Esophagus muscularis mucosa (tissue), 4 donors: ENCODE results near the gene WWOX. TPM values are rescaled to one million over a fixed set of nuclear protein-coding genes. Genes with fewer than 3 reads are reported as not detected.

Experiments used
- DNase-seq: peaks from one replicate; pipeline ENCODE4 v3.0.0-alpha.2; 2017; ENCODE audit errors: extremely low spot score
- H3K27ac ChIP-seq, 4 donors: fragments of 200-600 bp; sonication (generic); replicated peaks in 1 of 4; 1 replicate in 3 of 4; 2 replicates in 1 of 4; pipeline ENCODE4 v1.5.1; 2016 to 2019; ENCODE audit warnings: mild to moderate bottlenecking in 1 of 4
- H3K27me3 ChIP-seq, 4 donors: fragments of 200-600 bp; sonication (generic); one replicate each; pipeline versions ENCODE4 v1.5.1 to v1.6.0; 2016 to 2019
- H3K36me3 ChIP-seq, 4 donors: fragments of 200-600 bp; sonication (generic); one replicate each; pipeline ENCODE4 v1.5.1; 2016 to 2019
- H3K4me1 ChIP-seq, 4 donors: fragments of 200-600 bp; sonication (generic); one replicate each; pipeline ENCODE4 v1.5.1; 2016 to 2019
- H3K4me3 ChIP-seq, 4 donors: fragments of 200-600 bp; sonication (generic); 1 replicate in 2 of 4; 2 replicates in 2 of 4; pipeline ENCODE4 v1.5.1; 2016 to 2019; ENCODE audit warnings: mild to moderate bottlenecking in 4 of 4, moderate library complexity in 1 of 4
- H3K9me3 ChIP-seq, 4 donors: fragments of 200-600 bp; sonication (generic); 1 replicate in 3 of 4; 2 replicates in 1 of 4; pipeline ENCODE4 v1.5.1; 2016 to 2019
- CTCF ChIP-seq, 3 experiments: fragments of 200-600 bp in 2 of 3; fragments of 450-650 bp in 1 of 3; sonication (generic) in 2 of 3; IDR thresholded peaks; one replicate each; pipeline ENCODE4 v1.5.1; 2017 to 2019; ENCODE audit warnings: antibody characterized with exemption in 3 of 3, mild to moderate bottlenecking in 2 of 3, moderate library complexity in 1 of 3
- EP300 ChIP-seq: sonication (generic); formaldehyde crosslinking; IDR thresholded peaks from one replicate; pipeline ENCODE4 v1.6.1; 2017; ENCODE audit warnings: antibody characterized with exemption
- POLR2A ChIP-seq: fragments of 450-650 bp; IDR thresholded peaks from one replicate; pipeline ENCODE4 v1.6.1; 2017; ENCODE audit warnings: antibody characterized with exemption, moderate library complexity, mild to moderate bottlenecking, low read depth
- POLR2AphosphoS5 ChIP-seq, 2 donors: sonication (generic); formaldehyde crosslinking; IDR thresholded peaks; one replicate each; pipeline ENCODE4 v1.6.1; 2017; ENCODE audit warnings: antibody characterized with exemption in 2 of 2
- WGBS: methylation state at CpG from one replicate; pipeline ENCODE4 v1.1.5; 2018; 5-methylcytosine and 5-hydroxymethylcytosine counted together
- intact Hi-C: fragments of 100-400 bp; cut with DNase I; formaldehyde crosslinking; loops from one replicate; pipeline ENCODE4 v1.15.1; 2023
- total RNA-seq, 4 donors: library from RNA; depleted of rRNA; stranded (reverse); fragments of >200 nt; gene quantifications; one replicate each; pipeline versions ENCODE4 v1.1.0 to v1.2.1, GENCODE V29; 2016

WWOX gene
- total RNA-seq, 4 donors from 2014 or later, result 14.4 to 27.8 (median 15.4) TPM

- Histone ChIP-seq H3K4me1 (peaks cover 10 to 26% (median 20%) of the 10 kb centered on the region in 4 donors), H3K27ac (no peak overlapping the region), H3K36me3 (no peaks in the 10 kb centered on the region), H3K9me3 (no peaks in the 10 kb centered on the region), H3K4me3 (no peak overlapping the region), H3K27me3 (no peaks in the 10 kb centered on the region)
- WGBS, result 96% methylated on average over 5 of the region's 5 CpGs
- TF ChIP-seq EP300 (no peak), POLR2A (no peak), POLR2AphosphoS5 (IDR thresholded peaks at IDR 0.05) (no peak), CTCF (IDR thresholded peaks at IDR 0.05) (no peak)
- DNase-seq, result no peak
- intact Hi-C loops, result no loop called here
These were observed 2.7 kb downstream of the WWOX start for GRCh38 chr16:78102122-78102660.

GRCh38 chr16:78102865-78103264 is 3.4 kb downstream of the WWOX start:
- intact Hi-C loops, result no loop called here
- no peak overlapping the region for H3K4me3 ChIP-seq
- H3K27ac ChIP-seq, result no peak overlapping the region
- no peak for TF ChIP-seq CTCF (IDR thresholded peaks at IDR 0.05)
- no peak for TF ChIP-seq EP300
- no peak for TF ChIP-seq POLR2A
- TF ChIP-seq POLR2AphosphoS5 (IDR thresholded peaks at IDR 0.05), result no peak
- no peak for DNase-seq
- H3K27me3 ChIP-seq, result no peaks in the 10 kb centered on the region
- H3K36me3 ChIP-seq, result no peaks in the 10 kb centered on the region
- H3K4me1 ChIP-seq, result peaks cover 10 to 26% (median 20%) of the 10 kb centered on the region in 4 donors
- no peaks in the 10 kb centered on the region for H3K9me3 ChIP-seq
- 84% methylated on average over 11 of the region's 11 CpGs for WGBS

- 90% methylated on average over 4 of the region's 4 CpGs for WGBS
These were observed 6.1 kb downstream of the WWOX start for GRCh38 chr16:78105517-78105916.

GRCh38 chr16:78106686-78107085 is 7.2 kb downstream of the WWOX start:
- H3K9me3 ChIP-seq, result no peaks in the 10 kb centered on the region
- no peak overlapping the region for H3K27ac ChIP-seq
- DNase-seq, result no peak
- WGBS, result 75% methylated on average over 5 of the region's 8 CpGs
- H3K4me1 ChIP-seq, result peaks cover 0 to 7% (median 3%) of the 10 kb centered on the region in 4 donors
- intact Hi-C loops, result no loop called here
- peaks cover 4 to 30% (median 17%) of the 10 kb centered on the region in 4 donors for H3K36me3 ChIP-seq
- H3K4me3 ChIP-seq, result no peak overlapping the region
- TF ChIP-seq EP300, result no peak
- TF ChIP-seq POLR2A, result no peak
- TF ChIP-seq POLR2AphosphoS5 (IDR thresholded peaks at IDR 0.05), result no peak
- no peak for TF ChIP-seq CTCF (IDR thresholded peaks at IDR 0.05)
- H3K27me3 ChIP-seq, result no peaks in the 10 kb centered on the region

More at GRCh38 chr16:78105517-78105916, 6.1 kb downstream of the WWOX start:
- no peaks in the 10 kb centered on the region for H3K9me3 ChIP-seq
- no peak for TF ChIP-seq EP300
- no peak for TF ChIP-seq CTCF (IDR thresholded peaks at IDR 0.05)
- no peak for TF ChIP-seq POLR2A
- no peak for TF ChIP-seq POLR2AphosphoS5 (IDR thresholded peaks at IDR 0.05)
- peaks cover 0 to 12% (median 7%) of the 10 kb centered on the region in 4 donors for H3K4me1 ChIP-seq
- no peak overlapping the region for H3K4me3 ChIP-seq
- H3K27me3 ChIP-seq, result no peaks in the 10 kb centered on the region
- peaks cover 0 to 18% (median 12%) of the 10 kb centered on the region in 4 donors for H3K36me3 ChIP-seq
- DNase-seq, result no peak
- no peak overlapping the region for H3K27ac ChIP-seq
- intact Hi-C loops, result no loop called here

GRCh38 chr16:78108451-78108850 is 9.0 kb downstream of the WWOX start:
- WGBS, result 75% methylated on average over 5 of the region's 5 CpGs
- H3K36me3 ChIP-seq, result peaks cover 6 to 44% (median 18%) of the 10 kb centered on the region in 4 donors
- no peak for TF ChIP-seq EP300
- TF ChIP-seq POLR2AphosphoS5 (IDR thresholded peaks at IDR 0.05), result no peak
- TF ChIP-seq CTCF (IDR thresholded peaks at IDR 0.05), result no peak
- TF ChIP-seq POLR2A, result no peak
- no peak overlapping the region for H3K27ac ChIP-seq
- no peak for DNase-seq
- no peaks in the 10 kb centered on the region for H3K27me3 ChIP-seq
- no peaks in the 10 kb centered on the region for H3K9me3 ChIP-seq
- intact Hi-C loops, result no loop called here
- H3K4me1 ChIP-seq, result no peaks in the 10 kb centered on the region
- H3K4me3 ChIP-seq, result no peak overlapping the region
